Thyroid gland (tissue), 4 donors: Measurements from ENCODE around the gene CENPN.
A peak's percentile ranks its signal among the peaks of the same experiment; 100 is the strongest.

ENCODE experiments used
- POLR2A ChIP-seq, 2 donors: fragments of 450-650 bp; IDR thresholded peaks; one replicate each; pipeline ENCODE4 v1.6.1; 2017; ENCODE audit warnings: antibody characterized with exemption in 2 of 2, mild to moderate bottlenecking in 2 of 2, moderate library complexity in 1 of 2
- TF ChIP-seq, protein P1 (sequence below), 6 experiments: fragments of 200-600 bp in 3 of 6; fragments of 450-650 bp in 3 of 6; sonication (generic) in 3 of 6; IDR thresholded peaks; one replicate each; pipeline ENCODE4 v1.5.1; 2016 to 2019; ENCODE audit warnings: antibody characterized with exemption in 6 of 6, mild to moderate bottlenecking in 2 of 6, inconsistent platforms in 1 of 6, moderate library complexity in 1 of 6

DNA sequence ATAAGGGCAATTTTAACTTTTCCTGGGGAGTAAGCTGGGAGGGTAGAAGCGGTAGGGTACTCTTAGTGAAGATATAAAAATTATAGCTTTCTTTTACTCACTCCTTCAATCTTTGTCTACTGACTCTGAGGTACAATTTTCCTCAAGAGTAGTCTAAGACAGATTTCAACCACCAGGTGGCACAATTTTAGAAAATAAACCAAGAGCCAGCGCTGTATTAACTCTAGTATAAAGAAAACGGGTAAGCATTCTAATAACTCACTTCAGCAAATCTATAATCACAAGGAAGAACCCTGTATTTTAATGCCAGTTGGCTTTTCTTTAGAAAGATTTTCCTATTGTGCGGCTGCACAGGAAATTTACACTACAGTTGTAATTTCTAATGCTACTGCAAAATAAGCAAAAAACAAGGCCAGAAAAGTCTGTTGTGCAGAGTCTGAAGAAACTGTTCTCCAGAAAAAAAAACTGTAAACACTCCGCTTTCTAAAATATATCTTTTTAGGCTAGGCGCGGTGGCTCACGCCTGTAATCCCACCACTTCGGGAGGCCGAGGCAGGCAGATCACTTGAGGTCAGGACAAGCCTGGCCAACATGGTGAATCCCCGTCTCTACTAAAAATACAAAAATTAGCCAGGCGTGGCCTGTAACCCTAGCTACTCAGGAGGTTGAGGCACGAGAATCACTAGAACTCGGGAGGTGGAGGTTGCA, 2.2 kb upstream of the CENPN start:
- TF ChIP-seq, protein P1, sequence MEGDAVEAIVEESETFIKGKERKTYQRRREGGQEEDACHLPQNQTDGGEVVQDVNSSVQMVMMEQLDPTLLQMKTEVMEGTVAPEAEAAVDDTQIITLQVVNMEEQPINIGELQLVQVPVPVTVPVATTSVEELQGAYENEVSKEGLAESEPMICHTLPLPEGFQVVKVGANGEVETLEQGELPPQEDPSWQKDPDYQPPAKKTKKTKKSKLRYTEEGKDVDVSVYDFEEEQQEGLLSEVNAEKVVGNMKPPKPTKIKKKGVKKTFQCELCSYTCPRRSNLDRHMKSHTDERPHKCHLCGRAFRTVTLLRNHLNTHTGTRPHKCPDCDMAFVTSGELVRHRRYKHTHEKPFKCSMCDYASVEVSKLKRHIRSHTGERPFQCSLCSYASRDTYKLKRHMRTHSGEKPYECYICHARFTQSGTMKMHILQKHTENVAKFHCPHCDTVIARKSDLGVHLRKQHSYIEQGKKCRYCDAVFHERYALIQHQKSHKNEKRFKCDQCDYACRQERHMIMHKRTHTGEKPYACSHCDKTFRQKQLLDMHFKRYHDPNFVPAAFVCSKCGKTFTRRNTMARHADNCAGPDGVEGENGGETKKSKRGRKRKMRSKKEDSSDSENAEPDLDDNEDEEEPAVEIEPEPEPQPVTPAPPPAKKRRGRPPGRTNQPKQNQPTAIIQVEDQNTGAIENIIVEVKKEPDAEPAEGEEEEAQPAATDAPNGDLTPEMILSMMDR (IDR thresholded peaks at IDR 0.05), result peak in 5 of 6 experiments; percentile 10 to 71 (median 62)
- TF ChIP-seq POLR2A (IDR thresholded peaks at IDR 0.05), result no peak
